ENCODE data around the gene CCDC184. TPM values are rescaled to one million over a fixed set of nuclear protein-coding genes. Genes with fewer than 3 reads are reported as not detected.
A peak's percentile ranks its signal among the peaks of the same experiment; 100 is the strongest.

CCDC184 gene
- total and polyA plus RNA-seq, 2 of the 13 experiments (the other 11 are each of a cell fraction or from before 2014, with no cell fraction given) = not detected

GRCh38 chr12:48180857-48181495 lies 2.5 kb upstream of the CCDC184 start:
- TF ChIP-seq SP2 (CRISPR knock-in tag; IDR thresholded peaks at IDR 0.05) (no peak), MNT (IDR thresholded peaks at IDR 0.05) (no peak), ATF7 (IDR thresholded peaks at IDR 0.05) (peak; percentile 17; the same call in 1 of the 2 replicates), ATF7 (CRISPR knock-in tag; IDR thresholded peaks at IDR 0.05) (no peak), HNRNPLL (IDR thresholded peaks at IDR 0.05; ENCODE audit: low read depth, low read length, poor library complexity, severe bottlenecking) (no peak), HIVEP1 (CRISPR knock-in tag; IDR thresholded peaks at IDR 0.05) (no peak), NFIC (IDR thresholded peaks at IDR 0.05; ENCODE audit: low read length) (no peak)
- Histone ChIP-seq H3K27ac (ENCODE audit: extremely low read length, insufficient read depth, low read length) (no peak overlapping the region), H3K9me3 (ENCODE audit: low read length) (no peaks in the 10 kb centered on the region), H3K4me1 (ENCODE audit: insufficient read depth, low read length) (0 out of 2 replicates have a peak, but pooled peaks cover 7% of the 10 kb centered on the region), H4K20me1 (ENCODE audit: insufficient read depth, low read length) (no peaks in the 10 kb centered on the region), H3K36me3 (replicated peaks in 1 of 2; ENCODE audit: control insufficient read depth in 1 of 2, insufficient read depth in 2 of 2, low read length in 2 of 2) (no peaks in the 10 kb centered on the region), H2AFZ (ENCODE audit: low read length) (no peak overlapping the region), H3K4me3 (replicated peaks in 1 of 3; ENCODE audit: insufficient read depth in 1 of 3, low read depth in 2 of 3, low read length in 3 of 3) (no peak overlapping the region), H3K79me2 (ENCODE audit: insufficient read depth, low read length) (no peaks in the 10 kb centered on the region), H3K9ac (ENCODE audit: insufficient read depth, low read depth, low read length) (no peak overlapping the region), H3K4me2 (ENCODE audit: low read depth, low read length) (no peak overlapping the region), H3K27me3 (ENCODE audit: control insufficient read depth in 1 of 2, insufficient read depth in 2 of 2, low read length in 2 of 2) (peaks cover 2 to 58% of the 10 kb centered on the region in 2 experiments; a peak in 4 of 5 replicates)
- POLR2A ChIA-PET = no interaction called here
- intact Hi-C loops (cut with micrococcal nuclease; ENCODE audit: unreplicated experiment) (loop anchor here (10.0 kb wide), 1 partner anchor 434 kb away; no protein-coding TSS in a partner anchor), in situ Hi-C loops (cut with HindIII; ENCODE audit: extremely low pct_ligation_motif_present, low pct_unique_long_range_greater_than_20kb) (no loop called here)
- FAIRE-seq (no peak), ATAC-seq (no peak), DNase-seq (ENCODE audit: low spot score) (no peak)
- 3% methylated on average over 2 of the region's 2 CpGs for WGBS (ENCODE audit: low lambda C conversion rate)
- CTCF ChIA-PET (ENCODE audit: low intra/inter-chr PET ratio, low total read pairs) = no interaction called here
- no TSS peak for BruUV-seq (replicated peaks)
